Progenitor cell of endocrine pancreas (in vitro differentiated cells): Measurements from ENCODE around the gene STX18. TPM values are rescaled to one million over a fixed set of nuclear protein-coding genes. Genes with fewer than 3 reads are reported as not detected.
"Not testable (repeated sequence)": the region's sequence is repeated elsewhere in the genome, so short reads cannot be mapped to it uniquely, and the experiment has no call there.

Experiments used
- DNase-seq: peaks from one replicate; pipeline ENCODE4 v3.0.0; 2021; ENCODE audit warnings: low spot score; ENCODE audit not compliant: unreplicated experiment
- H3K27ac Mint-ChIP-seq: 2 replicates; pipeline ENCODE4 v1.8.0; 2021; ENCODE audit warnings: mild to moderate bottlenecking, moderate library complexity, mixed read lengths
- H3K27me3 Mint-ChIP-seq: 2 replicates; pipeline ENCODE4 v1.8.0; 2021; ENCODE audit warnings: mixed read lengths
- H3K36me3 Mint-ChIP-seq: 2 replicates; pipeline ENCODE4 v1.8.0; 2022; ENCODE audit warnings: mixed read lengths; ENCODE audit not compliant: insufficient read depth
- H3K4me1 Mint-ChIP-seq: 2 replicates; pipeline ENCODE4 v1.8.0; 2021; ENCODE audit warnings: low read depth, mixed read lengths
- H3K4me3 Mint-ChIP-seq: 2 replicates; pipeline ENCODE4 v1.8.0; 2021; ENCODE audit warnings: low read depth, mild to moderate bottlenecking, moderate library complexity, mixed read lengths
- H3K9me3 Mint-ChIP-seq: 2 replicates; pipeline ENCODE4 v1.8.0; 2021; ENCODE audit warnings: low read depth, mixed read lengths
- CTCF ChIP-seq: fragments of 200-600 bp; sonication (generic); IDR thresholded peaks from one replicate; pipeline ENCODE4 v1.5.0; 2021; ENCODE audit warnings: antibody characterized with exemption, mild to moderate bottlenecking; ENCODE audit not compliant: unreplicated experiment
- total RNA-seq: library from RNA; stranded (reverse); gene quantifications from 2 replicates; pipeline ENCODE4 v1.2.1, GENCODE V29; 2021

The STX18 gene
- total RNA-seq, 1 donor from 2014 or later, result 41.2 TPM

- no peak for TF ChIP-seq CTCF
These were observed 20.7 kb downstream of the STX18 start for GRCh38 chr4:4521136-4521535.

GRCh38 chr4:4519297-4519894, 22.5 kb downstream of the STX18 start:
- H3K27me3 Mint-ChIP-seq, result no peaks in the 10 kb centered on the region
- no peaks in the 10 kb centered on the region for H3K36me3 Mint-ChIP-seq
- peaks cover 14% of the 10 kb centered on the region for H3K4me1 Mint-ChIP-seq
- DNase-seq, result no peak
- H3K27ac Mint-ChIP-seq, result no peak overlapping the region
- no peak overlapping the region for H3K4me3 Mint-ChIP-seq
- TF ChIP-seq CTCF, result peak; percentile 72
- H3K9me3 Mint-ChIP-seq, result no peaks in the 10 kb centered on the region

More at GRCh38 chr4:4521136-4521535, 20.7 kb downstream of the STX18 start:
- Mint-ChIP-seq H3K27ac (no peak overlapping the region), H3K4me3 (no peak overlapping the region), H3K36me3 (peaks cover 1% of the 10 kb centered on the region), H3K27me3 (no peaks in the 10 kb centered on the region), H3K4me1 (peaks cover 22% of the 10 kb centered on the region), H3K9me3 (no peaks in the 10 kb centered on the region)
- no peak for DNase-seq

- Mint-ChIP-seq H3K4me1 (peaks cover 9% of the 10 kb centered on the region), H3K9me3 (no peaks in the 10 kb centered on the region), H3K4me3 (no peak overlapping the region), H3K36me3 (no peaks in the 10 kb centered on the region), H3K27ac (no peak overlapping the region), H3K27me3 (no peaks in the 10 kb centered on the region)
- no peak for DNase-seq
- TF ChIP-seq CTCF, result no peak
These were observed 23.1 kb downstream of the STX18 start for GRCh38 chr4:4518747-4519146.

- Mint-ChIP-seq H3K4me1 (peaks cover 27% of the 10 kb centered on the region), H3K9me3 (no peaks in the 10 kb centered on the region), H3K27me3 (no peaks in the 10 kb centered on the region), H3K4me3 (no peak overlapping the region), H3K36me3 (peaks cover 1% of the 10 kb centered on the region), H3K27ac (no peak overlapping the region)
- no peak for TF ChIP-seq CTCF
- DNase-seq, result no peak
These were observed 27.1 kb downstream of the STX18 start for GRCh38 chr4:4514786-4515185.

GRCh38 chr4:4512282-4512681, 29.6 kb downstream of the STX18 start:
- no peak for TF ChIP-seq CTCF
- no peak for DNase-seq
- Mint-ChIP-seq H3K9me3 (no peaks in the 10 kb centered on the region), H3K27ac (peak overlapping the region; percentile 59), H3K27me3 (no peaks in the 10 kb centered on the region), H3K4me3 (no peak overlapping the region), H3K36me3 (peaks cover 4% of the 10 kb centered on the region), H3K4me1 (peaks cover 27% of the 10 kb centered on the region)

GRCh38 chr4:4510641-4511040, 31.2 kb downstream of the STX18 start:
- not testable (repeated sequence) for H3K27me3 Mint-ChIP-seq, H3K36me3 Mint-ChIP-seq, DNase-seq, H3K27ac Mint-ChIP-seq, H3K9me3 Mint-ChIP-seq, H3K4me3 Mint-ChIP-seq
- peaks cover 21% of the 10 kb centered on the region for H3K4me1 Mint-ChIP-seq
